Uterus (tissue), 2 donors: ENCODE results near the gene SPON2.

ENCODE experiments used
- POLR2A ChIP-seq, 2 donors: fragments of 450-650 bp; IDR thresholded peaks; one replicate each; pipeline ENCODE4 v1.6.1; 2016; ENCODE audit warnings: antibody characterized with exemption in 2 of 2, mild to moderate bottlenecking in 1 of 2, moderate library complexity in 1 of 2
- TF ChIP-seq, protein P1 (sequence below), 4 experiments: fragments of 200-600 bp in 2 of 4; fragments of 450-650 bp in 2 of 4; sonication (generic) in 2 of 4; IDR thresholded peaks; one replicate each; pipeline ENCODE4 v1.5.1; 2016 to 2019; ENCODE audit warnings: antibody characterized with exemption in 4 of 4, mild to moderate bottlenecking in 2 of 4, moderate library complexity in 1 of 4

DNA sequence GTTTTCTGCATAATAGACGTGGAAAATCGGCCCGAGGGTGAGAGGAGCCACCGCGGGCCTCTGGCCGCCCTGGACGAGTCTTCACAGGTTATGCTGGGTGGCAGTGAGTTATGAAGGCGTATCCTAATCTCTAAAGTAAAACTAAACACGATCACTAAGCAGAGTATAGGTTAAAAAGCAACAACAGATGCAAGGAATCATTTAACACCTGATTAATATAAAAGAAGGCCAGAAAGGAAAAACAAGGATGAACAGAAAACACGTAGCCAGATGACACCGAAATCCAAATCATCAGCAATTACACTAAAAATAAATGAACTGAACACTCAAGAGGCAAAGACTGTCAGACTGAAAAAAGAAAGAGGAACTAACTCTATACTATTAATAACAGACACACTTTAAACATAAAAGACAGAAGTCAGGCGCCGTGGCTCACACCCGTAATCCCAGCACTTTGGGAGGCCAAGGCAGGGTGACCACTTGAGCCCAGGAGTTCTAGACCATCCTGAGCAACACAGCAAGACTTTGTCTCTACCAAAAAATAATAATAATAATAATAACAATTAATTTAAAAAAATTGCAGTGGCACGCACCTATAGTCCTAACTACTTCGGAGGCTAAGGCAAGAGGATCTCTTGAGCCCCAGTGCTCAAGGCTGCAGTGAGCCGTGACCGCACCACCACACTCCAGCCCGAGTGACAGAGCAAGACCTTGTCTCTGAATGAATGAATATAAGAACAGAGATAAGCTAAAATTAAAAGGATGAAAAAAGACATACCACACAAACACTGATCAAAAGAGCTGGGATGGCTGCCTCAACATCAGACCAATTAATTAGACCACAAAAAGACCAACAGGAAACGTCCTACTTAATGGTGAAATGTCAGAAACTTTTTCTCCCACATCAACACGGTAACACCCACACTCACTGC, 46.5 kb upstream of the SPON2 start:
- TF ChIP-seq, protein P1, sequence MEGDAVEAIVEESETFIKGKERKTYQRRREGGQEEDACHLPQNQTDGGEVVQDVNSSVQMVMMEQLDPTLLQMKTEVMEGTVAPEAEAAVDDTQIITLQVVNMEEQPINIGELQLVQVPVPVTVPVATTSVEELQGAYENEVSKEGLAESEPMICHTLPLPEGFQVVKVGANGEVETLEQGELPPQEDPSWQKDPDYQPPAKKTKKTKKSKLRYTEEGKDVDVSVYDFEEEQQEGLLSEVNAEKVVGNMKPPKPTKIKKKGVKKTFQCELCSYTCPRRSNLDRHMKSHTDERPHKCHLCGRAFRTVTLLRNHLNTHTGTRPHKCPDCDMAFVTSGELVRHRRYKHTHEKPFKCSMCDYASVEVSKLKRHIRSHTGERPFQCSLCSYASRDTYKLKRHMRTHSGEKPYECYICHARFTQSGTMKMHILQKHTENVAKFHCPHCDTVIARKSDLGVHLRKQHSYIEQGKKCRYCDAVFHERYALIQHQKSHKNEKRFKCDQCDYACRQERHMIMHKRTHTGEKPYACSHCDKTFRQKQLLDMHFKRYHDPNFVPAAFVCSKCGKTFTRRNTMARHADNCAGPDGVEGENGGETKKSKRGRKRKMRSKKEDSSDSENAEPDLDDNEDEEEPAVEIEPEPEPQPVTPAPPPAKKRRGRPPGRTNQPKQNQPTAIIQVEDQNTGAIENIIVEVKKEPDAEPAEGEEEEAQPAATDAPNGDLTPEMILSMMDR (IDR thresholded peaks at IDR 0.05): no peak
- TF ChIP-seq POLR2A (IDR thresholded peaks at IDR 0.05): no peak
